ENCODE data around the gene PDE11A.

- TF ChIP-seq FOXM1 (IDR thresholded peaks at IDR 0.05; ENCODE audit: borderline replicate concordance): no peak
- TF ChIP-seq FOXA1 (IDR thresholded peaks at IDR 0.05): no peak
- TF ChIP-seq ELF4 (IDR thresholded peaks at IDR 0.05): no peak
- TF ChIP-seq BHLHE40 (IDR thresholded peaks at IDR 0.05; ENCODE audit: borderline replicate concordance): no peak
- TF ChIP-seq L3MBTL2 (conservative IDR thresholded peaks at IDR 0.05): no peak
- no peak for TF ChIP-seq SUZ12 (IDR thresholded peaks at IDR 0.05)
- no peak for TF ChIP-seq SP1 (IDR thresholded peaks at IDR 0.05)
- TF ChIP-seq NFRKB (IDR thresholded peaks at IDR 0.05): no peak
- no peak for TF ChIP-seq FOXK2 (IDR thresholded peaks at IDR 0.05)
- TF ChIP-seq HDGF (IDR thresholded peaks at IDR 0.05; ENCODE audit: borderline replicate concordance): no peak
- no peak for TF ChIP-seq PKNOX1 (IDR thresholded peaks at IDR 0.05)
- no peak for TF ChIP-seq ZNF384 (IDR thresholded peaks at IDR 0.05)
- TF ChIP-seq TARDBP (IDR thresholded peaks at IDR 0.05): no peak
Observed at GRCh38 chr2:178110681-178111080, 38.1 kb upstream of the PDE11A start.
